ENCODE data around the gene MYBPC2. TPM values are rescaled to one million over a fixed set of nuclear protein-coding genes. Genes with fewer than 3 reads are reported as not detected.
A peak's percentile ranks its signal among the peaks of the same experiment; 100 is the strongest.

MYBPC2 gene
- total and polyA plus RNA-seq, 4 experiments from 2014 or later = 0.10 TPM; not detected in 3

GRCh38 chr19:50460161-50460765, 27.6 kb downstream of the MYBPC2 start:
- POLR2A ChIA-PET (ENCODE audit: partially characterized antibody) = interaction anchor here (1.0 to 1.9 kb wide), 2 partner anchors 92 to 103 kb away, joined by 3 to 9 read pairs; no protein-coding TSS in a partner anchor
- CTCF ChIA-PET (ENCODE audit: partially characterized antibody) = interaction anchor here (0.6 to 1.9 kb wide), 10 partner anchors 14 to 103 kb away, joined by 3 to 19 read pairs (median 5); partner anchors contain the start of gene NAPSA
- no peak overlapping the region for H3K27ac Mint-ChIP-seq

DNA sequence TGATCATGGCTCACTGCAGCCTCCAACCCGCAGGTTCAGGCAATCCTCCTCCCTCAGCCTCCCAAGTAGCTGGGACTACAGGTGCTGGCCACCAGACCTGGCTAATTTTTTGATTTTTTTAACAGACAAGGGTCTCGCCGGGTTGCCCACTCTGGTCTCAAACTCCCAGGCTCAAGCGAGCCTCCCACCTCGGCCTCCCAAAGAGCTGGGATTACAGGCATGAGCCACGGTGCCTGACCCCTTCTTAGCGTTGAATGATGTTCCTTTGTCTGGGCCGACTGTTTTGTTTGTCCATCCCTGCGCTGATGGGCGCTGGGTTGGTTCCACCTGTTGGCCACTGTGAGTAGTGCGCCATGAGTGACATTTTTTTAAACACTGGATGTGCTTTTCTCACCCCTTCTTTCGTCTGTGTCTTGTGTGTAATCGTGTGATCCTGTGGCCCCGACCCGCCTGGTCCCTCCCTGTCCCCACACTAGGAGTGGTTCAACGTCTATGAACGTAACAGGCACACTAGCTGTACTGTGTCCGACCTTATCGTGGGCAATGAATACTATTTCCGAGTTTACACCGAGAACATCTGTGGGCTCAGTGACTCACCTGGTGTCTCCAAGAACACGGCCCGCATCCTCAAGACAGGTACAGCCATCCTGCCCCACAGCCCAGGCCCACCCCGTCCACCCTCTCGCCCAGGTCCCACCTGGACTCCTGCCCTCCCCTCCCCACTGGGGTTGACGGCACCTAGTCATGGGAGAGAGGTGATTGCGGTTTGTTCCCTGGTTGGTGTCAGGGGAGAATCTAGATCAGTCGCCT, 28.6 kb downstream of the MYBPC2 start:
- no peak overlapping the region for H3K27ac ChIP-seq (ENCODE audit: low read depth, low read length)
- Mint-ChIP-seq H3K27me3 (peaks cover 5 to 18% of the 10 kb centered on the region in 2 donors), H3K4me1 (peaks cover 3 to 6% (median 4%) of the 10 kb centered on the region in 4 donors), H3K4me3 (no peak overlapping the region), H3K36me3 (no peaks in the 10 kb centered on the region), H3K9me3 (no peaks in the 10 kb centered on the region), H3K27ac (peak overlapping the region in 1 of 7 donors; percentile 63)
- intact Hi-C loops (cut with micrococcal nuclease) = loop anchor here (1.0 kb wide), 2 partner anchors 93 to 104 kb away; no protein-coding TSS in a partner anchor
- no peak overlapping the region for H3K4me3 ChIP-seq (ENCODE audit: low read length in 2 of 2)
- H3K9me3 ChIP-seq (ENCODE audit: control insufficient read depth in 1 of 2, low read length in 2 of 2) = no peaks in the 10 kb centered on the region
- DNase-seq = peak in 4 of 5 donors; percentile 37 to 51 (median 46)
- H3K27me3 ChIP-seq (ENCODE audit: insufficient read depth, low read length) = peaks cover 2% of the 10 kb centered on the region
- no peaks in the 10 kb centered on the region for H3K36me3 ChIP-seq (ENCODE audit: insufficient read depth, low read length)
- H3K4me1 ChIP-seq (ENCODE audit: insufficient read depth, low read length) = no peaks in the 10 kb centered on the region
- CTCF ChIA-PET (ENCODE audit: partially characterized antibody) = interaction anchor here (0.7 to 1.9 kb wide), 11 partner anchors 13 to 104 kb away, joined by 3 to 19 read pairs (median 5); partner anchors contain the start of gene NAPSA
- POLR2A ChIA-PET (ENCODE audit: partially characterized antibody) = interaction anchor here (1.9 kb wide), 1 partner anchor 104 kb away, joined by 9 read pairs; no protein-coding TSS in a partner anchor

More at GRCh38 chr19:50460161-50460765, 27.6 kb downstream of the MYBPC2 start:
- no peak overlapping the region for H3K4me3 Mint-ChIP-seq
- no peaks in the 10 kb centered on the region for H3K9me3 Mint-ChIP-seq
- Histone ChIP-seq H3K27me3 (ENCODE audit: insufficient read depth, low read length) (peaks cover 2% of the 10 kb centered on the region), H3K27ac (ENCODE audit: low read depth, low read length) (no peak overlapping the region), H3K4me1 (ENCODE audit: insufficient read depth, low read length) (no peaks in the 10 kb centered on the region), H3K36me3 (ENCODE audit: insufficient read depth, low read length) (no peaks in the 10 kb centered on the region), H3K9me3 (ENCODE audit: control insufficient read depth in 1 of 2, low read length in 2 of 2) (no peaks in the 10 kb centered on the region), H3K4me3 (ENCODE audit: low read length in 2 of 2) (no peak overlapping the region)
- DNase-seq = no peak
- H3K27me3 Mint-ChIP-seq = peaks cover 7 to 25% of the 10 kb centered on the region in 2 donors
- H3K4me1 Mint-ChIP-seq = peaks cover 3 to 6% (median 4%) of the 10 kb centered on the region in 4 donors
- intact Hi-C loops (cut with micrococcal nuclease) = no loop called here
- H3K36me3 Mint-ChIP-seq = no peaks in the 10 kb centered on the region

- intact Hi-C loops (cut with micrococcal nuclease) = no loop called here
- Mint-ChIP-seq H3K36me3 (no peaks in the 10 kb centered on the region), H3K27ac (no peak overlapping the region), H3K27me3 (peaks cover 6 to 10% of the 10 kb centered on the region in 2 donors), H3K4me1 (peaks cover 3 to 6% (median 4%) of the 10 kb centered on the region in 4 donors), H3K4me3 (no peak overlapping the region), H3K9me3 (no peaks in the 10 kb centered on the region)
- no peak for DNase-seq
- CTCF ChIA-PET (ENCODE audit: partially characterized antibody) = interaction anchor here (0.9 to 1.8 kb wide), 4 partner anchors 11 to 105 kb away, joined by 3 to 11 read pairs (median 3); no protein-coding TSS in a partner anchor
- Histone ChIP-seq H3K9me3 (ENCODE audit: control insufficient read depth in 1 of 2, low read length in 2 of 2) (no peaks in the 10 kb centered on the region), H3K4me1 (ENCODE audit: insufficient read depth, low read length) (no peaks in the 10 kb centered on the region), H3K4me3 (ENCODE audit: low read length in 2 of 2) (no peak overlapping the region), H3K36me3 (ENCODE audit: insufficient read depth, low read length) (no peaks in the 10 kb centered on the region), H3K27me3 (ENCODE audit: insufficient read depth, low read length) (peaks cover 2% of the 10 kb centered on the region), H3K27ac (ENCODE audit: low read depth, low read length) (no peak overlapping the region)
- POLR2A ChIA-PET (ENCODE audit: partially characterized antibody) = interaction anchor here (1.1 kb wide), 1 partner anchor 13 kb away, joined by 3 read pairs; the partner anchor contains the start of genes EMC10 and GARIN5A
These were observed 30.3 kb downstream of the MYBPC2 start for GRCh38 chr19:50462970-50463369.

- H3K27ac ChIP-seq (ENCODE audit: low read depth, low read length) = no peak overlapping the region
- no peak overlapping the region for H3K4me3 ChIP-seq (ENCODE audit: low read length in 2 of 2)
- intact Hi-C loops (cut with micrococcal nuclease) = no loop called here
- H3K4me1 Mint-ChIP-seq = peaks cover 3 to 6% (median 4%) of the 10 kb centered on the region in 4 donors
- no peaks in the 10 kb centered on the region for H3K36me3 ChIP-seq (ENCODE audit: insufficient read depth, low read length)
- POLR2A ChIA-PET (ENCODE audit: partially characterized antibody) = no interaction called here
- H3K9me3 Mint-ChIP-seq = no peaks in the 10 kb centered on the region
- H3K9me3 ChIP-seq (ENCODE audit: control insufficient read depth in 1 of 2, low read length in 2 of 2) = no peaks in the 10 kb centered on the region
- no peaks in the 10 kb centered on the region for H3K36me3 Mint-ChIP-seq
- peaks cover 6 to 10% of the 10 kb centered on the region in 2 donors for H3K27me3 Mint-ChIP-seq
- H3K4me1 ChIP-seq (ENCODE audit: insufficient read depth, low read length) = no peaks in the 10 kb centered on the region
- peaks cover 2% of the 10 kb centered on the region for H3K27me3 ChIP-seq (ENCODE audit: insufficient read depth, low read length)
- DNase-seq = no peak
- H3K27ac Mint-ChIP-seq = no peak overlapping the region
- CTCF ChIA-PET (ENCODE audit: partially characterized antibody) = interaction anchor here (0.8 kb wide), 1 partner anchor 107 kb away, joined by 4 read pairs; no protein-coding TSS in a partner anchor
- no peak overlapping the region for H3K4me3 Mint-ChIP-seq
These were observed 31.7 kb downstream of the MYBPC2 start for GRCh38 chr19:50464348-50464747.

- H3K4me1 Mint-ChIP-seq = peaks cover 3 to 6% (median 4%) of the 10 kb centered on the region in 4 donors
- POLR2A ChIA-PET (ENCODE audit: partially characterized antibody) = no interaction called here
- CTCF ChIA-PET (ENCODE audit: partially characterized antibody) = interaction anchor here (1.3 kb wide), 1 partner anchor 108 kb away, joined by 3 read pairs; no protein-coding TSS in a partner anchor
These were observed 32.3 kb downstream of the MYBPC2 start for GRCh38 chr19:50465000-50465399.

DNA sequence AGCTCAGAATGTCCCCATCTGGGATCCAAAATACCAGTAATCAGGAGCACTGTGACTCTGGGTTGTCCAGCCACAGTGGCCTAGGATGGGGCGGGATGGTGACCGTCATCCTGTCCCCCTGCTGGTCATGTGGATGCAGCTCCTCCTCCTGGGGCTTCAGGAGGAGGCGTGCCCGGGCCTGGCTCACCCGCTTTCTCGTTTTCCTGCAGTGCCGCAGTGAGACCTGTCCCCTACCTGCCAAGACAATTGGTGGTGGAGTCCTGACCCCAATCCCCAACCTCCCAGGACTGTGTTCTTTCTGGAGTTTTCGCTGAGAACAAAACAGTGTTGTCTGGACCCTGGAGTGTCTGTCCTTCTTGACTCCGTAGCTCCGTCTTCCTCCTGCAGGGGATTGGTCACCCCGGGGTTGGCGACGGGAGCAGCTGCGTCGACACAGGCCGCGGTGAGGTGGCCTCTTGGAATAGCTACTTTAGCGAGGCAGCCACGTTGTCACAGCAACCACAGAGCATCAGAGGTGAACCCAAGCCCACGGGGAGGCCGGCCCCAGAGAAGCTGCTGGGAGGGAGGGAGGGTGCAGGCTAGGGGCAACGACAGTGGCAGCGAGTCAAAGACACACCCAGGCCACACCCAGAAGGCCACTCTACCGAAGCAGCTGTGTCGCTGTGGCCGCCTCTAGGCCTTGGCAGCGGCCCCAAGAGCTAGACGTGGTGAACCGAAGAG, 33.5 kb downstream of the MYBPC2 start:
- ChIA-PET POLR2A (ENCODE audit: partially characterized antibody) (interaction anchor here (1.1 kb wide), 1 partner anchor 109 kb away, joined by 4 read pairs; no protein-coding TSS in a partner anchor), CTCF (ENCODE audit: partially characterized antibody) (interaction anchor here (0.9 to 1.3 kb wide), 2 partner anchors 98 to 109 kb away, joined by 3 read pairs; no protein-coding TSS in a partner anchor)
- intact Hi-C loops (cut with micrococcal nuclease) = no loop called here
- H3K27ac ChIP-seq (ENCODE audit: low read depth, low read length) = no peak overlapping the region
- peaks cover 3 to 4% (median 3%) of the 10 kb centered on the region in 4 donors for H3K4me1 Mint-ChIP-seq
- H3K27ac Mint-ChIP-seq = no peak overlapping the region
- H3K36me3 Mint-ChIP-seq = no peaks in the 10 kb centered on the region
- H3K9me3 Mint-ChIP-seq = no peaks in the 10 kb centered on the region
- H3K27me3 Mint-ChIP-seq = peaks cover 6 to 8% of the 10 kb centered on the region in 2 donors
- no peak overlapping the region for H3K4me3 Mint-ChIP-seq
- H3K9me3 ChIP-seq (ENCODE audit: control insufficient read depth in 1 of 2, low read length in 2 of 2) = no peaks in the 10 kb centered on the region
- no peaks in the 10 kb centered on the region for H3K4me1 ChIP-seq (ENCODE audit: insufficient read depth, low read length)
- H3K4me3 ChIP-seq (ENCODE audit: low read length in 2 of 2) = no peak overlapping the region
- no peaks in the 10 kb centered on the region for H3K36me3 ChIP-seq (ENCODE audit: insufficient read depth, low read length)
- H3K27me3 ChIP-seq (ENCODE audit: insufficient read depth, low read length) = peaks cover 2% of the 10 kb centered on the region
- DNase-seq = no peak

More at GRCh38 chr19:50465000-50465399, 32.3 kb downstream of the MYBPC2 start:
- no peaks in the 10 kb centered on the region for H3K9me3 Mint-ChIP-seq
- no peak for DNase-seq
- H3K9me3 ChIP-seq (ENCODE audit: control insufficient read depth in 1 of 2, low read length in 2 of 2) = no peaks in the 10 kb centered on the region
- H3K4me3 ChIP-seq (ENCODE audit: low read length in 2 of 2) = no peak overlapping the region
- intact Hi-C loops (cut with micrococcal nuclease) = no loop called here
- H3K36me3 Mint-ChIP-seq = no peaks in the 10 kb centered on the region
- H3K36me3 ChIP-seq (ENCODE audit: insufficient read depth, low read length) = no peaks in the 10 kb centered on the region
- peaks cover 6 to 11% of the 10 kb centered on the region in 2 donors for H3K27me3 Mint-ChIP-seq
- H3K27ac Mint-ChIP-seq = no peak overlapping the region
- H3K27ac ChIP-seq (ENCODE audit: low read depth, low read length) = no peak overlapping the region
- no peak overlapping the region for H3K4me3 Mint-ChIP-seq
- peaks cover 2% of the 10 kb centered on the region for H3K27me3 ChIP-seq (ENCODE audit: insufficient read depth, low read length)
- no peaks in the 10 kb centered on the region for H3K4me1 ChIP-seq (ENCODE audit: insufficient read depth, low read length)

All from CD4-positive, alpha-beta memory T cell (primary cell).